ES-I3 (cell line): ENCODE data around the gene NFIC.
"Not testable (repeated sequence)": the region's sequence is repeated elsewhere in the genome, so short reads cannot be mapped to it uniquely, and the experiment has no call there.

Experiments
- H3K36me3 ChIP-seq: 2 replicates; pipeline ENCODE4 v1.6.1; 2013; ENCODE audit warnings: mild to moderate bottlenecking, low read length, control low read depth, moderate library complexity; ENCODE audit not compliant: insufficient read depth
- H3K4me1 ChIP-seq: 2 replicates; pipeline ENCODE4 v1.6.1; 2013; ENCODE audit warnings: mild to moderate bottlenecking, control low read depth, low read length; ENCODE audit not compliant: insufficient read depth
- H3K9ac ChIP-seq: 2 replicates; pipeline ENCODE4 v1.6.1; 2013; ENCODE audit warnings: low read depth, mild to moderate bottlenecking, low read length, moderate library complexity
- H3K9me3 ChIP-seq: 2 replicates; pipeline ENCODE4 v1.6.1; 2013; ENCODE audit warnings: mild to moderate bottlenecking, low read length, moderate library complexity; ENCODE audit not compliant: control insufficient read depth, insufficient read depth

Gene NFIC

DNA sequence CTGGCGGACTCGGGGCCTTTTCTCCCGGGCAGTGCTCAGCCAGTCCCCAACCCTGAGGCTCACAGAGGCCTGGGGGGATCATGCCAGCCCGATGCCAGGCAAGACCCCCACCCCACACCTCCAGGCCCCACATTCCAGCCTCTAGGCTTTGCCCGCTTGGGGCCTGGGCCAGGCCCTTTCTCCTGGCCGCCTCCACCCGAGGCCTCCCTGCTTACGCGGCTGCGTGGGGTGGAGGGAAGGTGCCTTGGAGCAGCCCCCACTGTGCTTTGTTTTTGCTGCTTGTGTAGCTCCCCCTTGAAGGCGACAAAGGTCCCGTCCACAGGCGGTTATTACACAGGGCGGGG, 75.6 kb downstream of the NFIC start:
- Histone ChIP-seq H3K36me3 (no peaks in the 10 kb centered on the region), H3K9ac (no peak overlapping the region), H3K4me1 (peaks cover 10% of the 10 kb centered on the region), H3K9me3 (no peaks in the 10 kb centered on the region)

GRCh38 chr19:3442487-3443071, 76.2 kb downstream of the NFIC start:
- Histone ChIP-seq H3K36me3 (no peaks in the 10 kb centered on the region), H3K4me1 (peaks cover 10% of the 10 kb centered on the region), H3K9ac (no peak overlapping the region), H3K9me3 (no peaks in the 10 kb centered on the region)

GRCh38 chr19:3443840-3444694, 77.7 kb downstream of the NFIC start:
- H3K36me3 ChIP-seq = no peaks in the 10 kb centered on the region
- H3K9ac ChIP-seq = peak overlapping the region; percentile 10; the same call in 1 of the 2 replicates
- H3K9me3 ChIP-seq = no peaks in the 10 kb centered on the region
- H3K4me1 ChIP-seq = peaks cover 10% of the 10 kb centered on the region

GRCh38 chr19:3444695-3445234, 78.4 kb downstream of the NFIC start:
- peak overlapping the region; percentile 10; the same call in 1 of the 2 replicates for H3K9ac ChIP-seq
- H3K36me3 ChIP-seq = no peaks in the 10 kb centered on the region
- peaks cover 10% of the 10 kb centered on the region for H3K4me1 ChIP-seq
- no peaks in the 10 kb centered on the region for H3K9me3 ChIP-seq

DNA sequence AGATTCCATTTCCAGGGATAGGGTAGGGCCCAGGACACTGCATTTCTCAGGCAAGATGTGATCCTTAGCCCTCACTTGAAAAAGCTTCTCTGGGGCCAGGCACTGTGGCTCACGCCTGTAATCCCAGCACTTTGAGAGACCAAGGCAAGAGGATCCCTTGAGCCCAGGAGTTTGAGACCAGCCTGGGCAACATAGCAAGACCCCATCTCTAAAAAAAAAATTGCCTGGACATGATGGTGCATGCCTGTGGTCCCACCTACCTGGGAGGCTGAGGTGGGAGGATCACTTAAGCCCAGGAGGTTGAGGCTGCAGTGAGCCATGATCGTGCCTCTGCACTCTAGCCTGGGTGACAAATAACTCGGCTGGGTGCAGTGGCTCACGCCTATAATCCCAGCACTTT, 80.3 kb downstream of the NFIC start:
- not testable (repeated sequence) for H3K36me3 ChIP-seq

DNA sequence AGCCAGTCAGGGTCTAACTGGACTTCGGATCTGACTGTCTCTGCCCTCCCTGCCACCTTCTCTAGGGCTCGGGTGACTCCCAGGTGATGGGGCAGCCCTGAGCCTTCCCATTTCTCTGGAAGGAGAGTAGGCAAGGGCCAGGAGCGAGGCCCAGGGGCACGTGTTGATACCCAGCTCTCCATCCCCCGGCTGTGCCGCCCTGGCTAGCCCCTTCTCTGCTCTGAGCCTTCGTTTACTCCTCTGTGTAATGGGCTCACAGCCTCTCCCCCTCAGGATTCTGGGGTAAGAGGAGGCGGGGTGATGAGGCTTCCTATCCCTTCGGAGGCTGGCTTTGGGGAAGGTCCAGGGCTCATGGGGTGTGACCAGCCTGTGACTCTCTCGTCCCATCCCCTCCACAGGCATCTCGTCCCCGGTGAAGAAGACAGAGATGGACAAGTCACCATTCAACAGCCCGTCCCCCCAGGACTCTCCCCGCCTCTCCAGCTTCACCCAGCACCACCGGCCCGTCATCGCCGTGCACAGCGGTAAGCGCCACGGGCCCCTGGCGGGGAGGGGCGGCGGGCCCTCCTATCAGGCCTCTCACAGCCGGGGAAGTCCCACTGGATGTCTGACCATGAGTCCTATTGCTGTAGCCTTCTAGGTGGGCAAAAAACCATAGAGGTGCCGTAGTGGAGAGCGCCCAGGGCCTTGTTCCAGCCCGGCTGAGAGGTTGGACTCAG, 82.4 kb downstream of the NFIC start:
- Histone ChIP-seq H3K36me3 (no peaks in the 10 kb centered on the region), H3K9ac (no peak overlapping the region), H3K4me1 (peaks cover 6% of the 10 kb centered on the region), H3K9me3 (no peaks in the 10 kb centered on the region)

More for the DNA sequence above, 80.3 kb downstream of the NFIC start:
- H3K9me3 ChIP-seq, H3K9ac ChIP-seq, H3K4me1 ChIP-seq: not testable (repeated sequence)

DNA sequence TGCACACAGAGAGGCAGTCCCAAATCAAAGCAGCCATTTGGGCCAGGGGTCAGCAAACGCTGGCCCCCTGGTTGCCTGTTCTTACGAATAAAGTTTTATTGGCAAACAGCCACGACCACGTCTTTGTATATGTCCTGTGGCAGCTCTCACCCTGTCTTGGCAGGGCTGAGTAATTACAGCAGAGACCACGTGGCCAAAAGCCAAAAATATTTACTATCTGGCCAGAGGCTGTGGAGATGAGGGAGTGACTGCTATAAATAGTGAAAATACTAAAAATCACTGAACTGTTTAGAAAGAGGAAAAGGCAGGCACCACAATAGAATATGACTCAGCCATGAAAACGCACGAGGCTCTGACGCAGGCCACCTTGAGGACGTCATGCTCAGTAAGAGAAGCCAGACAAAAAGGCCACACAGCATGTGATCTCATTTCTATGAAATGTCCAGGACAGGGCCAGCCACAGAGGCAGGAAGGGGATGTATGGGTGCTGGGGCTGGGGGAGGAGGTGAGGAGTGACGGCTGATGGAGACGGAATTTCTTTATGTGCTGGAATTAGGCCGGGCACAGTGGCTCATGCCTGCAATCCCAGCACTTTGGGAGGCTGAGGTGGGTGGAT, 84.5 kb downstream of the NFIC start:
- H3K9me3 ChIP-seq = no peaks in the 10 kb centered on the region
- no peak overlapping the region for H3K9ac ChIP-seq
- no peaks in the 10 kb centered on the region; the same call in 1 of the 2 replicates for H3K4me1 ChIP-seq
- H3K36me3 ChIP-seq = no peaks in the 10 kb centered on the region

DNA sequence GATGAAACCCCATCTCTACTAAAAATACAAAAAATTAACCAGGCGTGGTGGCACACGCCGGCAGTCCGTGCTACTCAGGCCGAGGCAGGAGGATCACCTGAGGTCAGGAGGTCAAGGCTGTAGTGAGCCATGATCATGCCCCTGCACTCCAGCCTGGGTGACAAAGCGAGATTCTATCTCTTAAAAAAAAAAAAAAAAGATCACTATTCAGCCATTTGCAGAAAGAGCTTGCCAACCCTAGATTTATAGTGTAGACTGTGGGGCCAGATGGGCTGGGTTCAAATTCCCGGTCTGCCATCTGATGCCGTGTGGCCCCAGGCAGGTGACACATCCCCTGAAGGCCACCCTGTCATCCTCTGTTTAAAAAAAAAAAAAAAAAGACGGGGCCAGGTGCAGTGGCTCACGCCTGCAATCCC, 85.1 kb downstream of the NFIC start:
- Histone ChIP-seq H3K4me1 (no peaks in the 10 kb centered on the region; the same call in 1 of the 2 replicates), H3K9me3 (no peaks in the 10 kb centered on the region), H3K36me3 (no peaks in the 10 kb centered on the region), H3K9ac (no peak overlapping the region)

GRCh38 chr19:3452171-3452941, 86.0 kb downstream of the NFIC start:
- Histone ChIP-seq H3K4me1 (peaks cover 2% of the 10 kb centered on the region; the same call in 1 of the 2 replicates), H3K9ac (no peak overlapping the region), H3K36me3 (no peaks in the 10 kb centered on the region), H3K9me3 (no peaks in the 10 kb centered on the region)

GRCh38 chr19:3452942-3453214, 86.5 kb downstream of the NFIC start:
- H3K36me3 ChIP-seq, H3K9me3 ChIP-seq: not testable (repeated sequence)

GRCh38 chr19:3453840-3454239, 87.5 kb downstream of the NFIC start:
- Histone ChIP-seq H3K9me3 (no peaks in the 10 kb centered on the region), H3K9ac (no peak overlapping the region), H3K4me1 (peaks cover 12% of the 10 kb centered on the region; the same call in 1 of the 2 replicates), H3K36me3 (no peaks in the 10 kb centered on the region)

More at GRCh38 chr19:3452942-3453214, 86.5 kb downstream of the NFIC start:
- H3K9ac ChIP-seq, H3K4me1 ChIP-seq: not testable (repeated sequence)

GRCh38 chr19:3454656-3455392, 88.4 kb downstream of the NFIC start:
- H3K4me1 ChIP-seq = peaks cover 14% of the 10 kb centered on the region; the same call in 1 of the 2 replicates
- no peaks in the 10 kb centered on the region for H3K9me3 ChIP-seq
- no peaks in the 10 kb centered on the region for H3K36me3 ChIP-seq
- H3K9ac ChIP-seq = no peak overlapping the region

DNA sequence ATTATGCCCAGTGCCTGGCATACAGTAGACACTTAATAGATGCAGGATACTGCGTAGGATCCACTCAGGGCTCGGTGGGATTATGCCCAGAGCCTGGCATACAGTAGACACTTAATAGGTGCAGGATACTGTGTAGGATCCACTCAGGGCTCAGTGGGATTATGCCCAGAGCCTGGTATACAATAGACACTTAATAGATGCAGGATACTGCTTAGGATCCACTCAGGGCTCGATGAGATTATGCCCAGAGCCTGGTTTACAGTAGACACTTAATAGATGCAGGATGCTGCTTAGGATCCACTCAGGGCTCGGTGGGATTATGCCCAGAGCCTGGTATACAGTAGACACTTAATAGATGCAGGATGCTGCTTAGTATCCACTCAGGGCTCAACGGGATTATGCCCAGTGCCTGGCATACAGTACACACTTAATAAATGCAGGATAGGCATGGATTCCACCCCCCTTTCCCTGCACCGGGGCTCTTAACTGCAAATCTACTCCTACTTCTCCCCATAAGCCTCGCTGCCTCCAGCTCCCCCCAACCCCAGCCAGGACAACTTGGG, 89.1 kb downstream of the NFIC start:
- Histone ChIP-seq H3K36me3 (no peaks in the 10 kb centered on the region), H3K4me1 (peaks cover 15% of the 10 kb centered on the region; the same call in 1 of the 2 replicates), H3K9me3 (no peaks in the 10 kb centered on the region), H3K9ac (no peak overlapping the region)
